Measurements from ENCODE around the gene PTAR1.

Gene PTAR1

GRCh38 chr9:69748304-69748703, 11.5 kb downstream of the PTAR1 start:
- DNase-seq: no peak

- no peak for DNase-seq
Observed at GRCh38 chr9:69746859-69747560, 12.8 kb downstream of the PTAR1 start.

- no peak for DNase-seq
Observed at GRCh38 chr9:69745716-69746437, 13.9 kb downstream of the PTAR1 start.

- no peak for DNase-seq
Observed at GRCh38 chr9:69744688-69745380, 15.0 kb downstream of the PTAR1 start.

GRCh38 chr9:69743930-69744329, 15.9 kb downstream of the PTAR1 start:
- DNase-seq: no peak

- no peak for DNase-seq
Observed at GRCh38 chr9:69740872-69741505, 18.8 kb downstream of the PTAR1 start.

GRCh38 chr9:69731348-69731747, 28.5 kb downstream of the PTAR1 start:
- no peak for DNase-seq

GRCh38 chr9:69719983-69720382, 39.8 kb downstream of the PTAR1 start:
- no peak for DNase-seq

GRCh38 chr9:69719367-69719766, 40.4 kb downstream of the PTAR1 start:
- no peak for DNase-seq

- DNase-seq: no peak
Observed at GRCh38 chr9:69718218-69718617, 41.6 kb downstream of the PTAR1 start.

GRCh38 chr9:69715825-69716224, 44.0 kb downstream of the PTAR1 start:
- DNase-seq: no peak

- no peak for DNase-seq
Observed at GRCh38 chr9:69715096-69715495, 44.7 kb downstream of the PTAR1 start.

GRCh38 chr9:69697475-69697874, 62.3 kb downstream of the PTAR1 start:
- no peak for DNase-seq

GRCh38 chr9:69696802-69697201, 63.0 kb downstream of the PTAR1 start:
- no peak for DNase-seq

- DNase-seq: no peak
Observed at GRCh38 chr9:69689991-69690538, 69.7 kb downstream of the PTAR1 start.

- no peak for DNase-seq
Observed at GRCh38 chr9:69683927-69684326, 75.9 kb downstream of the PTAR1 start.

- DNase-seq: no peak
Observed at GRCh38 chr9:69678843-69679538, 80.8 kb downstream of the PTAR1 start.

GRCh38 chr9:69677931-69678330, 81.9 kb downstream of the PTAR1 start:
- DNase-seq: no peak

- no peak for DNase-seq
Observed at GRCh38 chr9:69675563-69675962, 84.2 kb downstream of the PTAR1 start.

- no peak for DNase-seq
Observed at GRCh38 chr9:69674716-69675438, 84.9 kb downstream of the PTAR1 start.

- DNase-seq: peak; percentile 9 to 41
Observed at GRCh38 chr9:69674112-69674685, 85.6 kb downstream of the PTAR1 start.

GRCh38 chr9:69673311-69673640, 86.5 kb downstream of the PTAR1 start:
- no peak for DNase-seq
